ENCODE measurements around the gene SNED1.

The SNED1 gene

GRCh38 chr2:241112592-241112991 lies 114.2 kb downstream of the SNED1 start:
- H3K9me3 Mint-ChIP-seq, result no peaks in the 10 kb centered on the region
- peaks cover 64% of the 10 kb centered on the region for H3K36me3 Mint-ChIP-seq (ENCODE audit: low read depth)
- H3K27me3 Mint-ChIP-seq (ENCODE audit: low read depth), result no peaks in the 10 kb centered on the region
- H3K4me1 Mint-ChIP-seq (ENCODE audit: low read depth), result peaks cover 36% of the 10 kb centered on the region
- peak overlapping the region; percentile 73 for H3K4me3 Mint-ChIP-seq
- H3K27ac Mint-ChIP-seq, result peak overlapping the region; percentile 65

GRCh38 chr2:241114836-241115235 lies 116.4 kb downstream of the SNED1 start:
- Mint-ChIP-seq H3K4me1 (ENCODE audit: low read depth) (peaks cover 25% of the 10 kb centered on the region), H3K27me3 (ENCODE audit: low read depth) (no peaks in the 10 kb centered on the region), H3K27ac (peak overlapping the region; percentile 62), H3K9me3 (no peaks in the 10 kb centered on the region), H3K4me3 (no peak overlapping the region), H3K36me3 (ENCODE audit: low read depth) (peaks cover 56% of the 10 kb centered on the region)

- no peaks in the 10 kb centered on the region for H3K27me3 Mint-ChIP-seq (ENCODE audit: low read depth)
- H3K4me3 Mint-ChIP-seq, result no peak overlapping the region
- no peaks in the 10 kb centered on the region for H3K9me3 Mint-ChIP-seq
- H3K4me1 Mint-ChIP-seq (ENCODE audit: low read depth), result peaks cover 21% of the 10 kb centered on the region
- H3K27ac Mint-ChIP-seq, result peak overlapping the region; percentile 62
- peaks cover 58% of the 10 kb centered on the region for H3K36me3 Mint-ChIP-seq (ENCODE audit: low read depth)
Observed at GRCh38 chr2:241115361-241115760, 116.9 kb downstream of the SNED1 start.

DNA sequence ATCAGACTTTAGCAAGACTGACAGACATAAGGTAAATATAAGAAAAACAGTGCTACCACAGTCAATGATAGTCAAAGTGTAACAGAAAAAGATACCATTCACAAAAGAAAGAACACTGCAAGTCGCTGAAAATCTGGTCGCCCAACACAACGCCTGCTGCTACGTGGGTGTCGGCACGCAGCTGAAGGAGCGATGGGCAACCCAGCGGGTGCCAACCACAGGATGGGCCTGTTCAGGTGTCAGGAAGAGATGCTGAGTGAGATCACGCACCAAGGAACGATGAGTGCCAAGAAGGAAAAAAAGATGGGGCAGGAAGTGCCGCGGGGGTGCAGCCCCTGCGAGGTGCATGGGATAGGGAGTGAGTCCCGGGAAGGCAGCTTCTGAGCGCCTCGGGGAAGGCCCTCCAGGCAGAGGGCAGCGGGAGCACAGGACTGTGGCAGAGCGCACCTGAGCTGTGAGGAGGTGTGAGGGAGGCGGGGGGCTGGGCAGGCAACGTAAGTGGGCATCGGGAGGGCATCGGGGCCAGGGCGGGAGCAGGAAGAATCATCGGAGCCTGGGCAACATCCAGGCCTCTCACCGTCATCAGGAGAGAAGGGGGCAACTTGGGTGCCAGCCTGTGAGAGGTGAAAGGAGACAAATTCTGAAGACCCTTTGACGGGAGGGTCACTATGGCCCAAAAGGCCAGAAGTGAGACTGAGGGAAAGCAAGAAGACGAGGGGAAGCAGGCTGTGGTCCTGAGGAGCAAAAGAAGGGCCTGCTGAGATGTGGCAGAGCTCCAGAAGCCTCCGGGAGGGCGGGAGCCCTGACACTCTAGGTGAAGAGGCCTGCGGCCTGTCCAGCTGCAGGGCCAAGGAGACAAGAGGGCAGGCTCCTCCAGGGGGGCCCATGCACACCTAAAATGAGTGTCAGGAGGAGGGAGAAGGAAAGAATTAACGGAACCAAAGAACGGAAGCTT lies 118.5 kb downstream of the SNED1 start:
- Mint-ChIP-seq H3K27me3 (ENCODE audit: low read depth) (no peaks in the 10 kb centered on the region), H3K4me1 (ENCODE audit: low read depth) (peaks cover 16% of the 10 kb centered on the region), H3K4me3 (no peak overlapping the region), H3K36me3 (ENCODE audit: low read depth) (peaks cover 62% of the 10 kb centered on the region), H3K9me3 (peaks cover 5% of the 10 kb centered on the region), H3K27ac (no peak overlapping the region)

GRCh38 chr2:241118737-241119505 lies 120.5 kb downstream of the SNED1 start:
- no peak overlapping the region for H3K4me3 Mint-ChIP-seq
- peaks cover 10% of the 10 kb centered on the region for H3K4me1 Mint-ChIP-seq (ENCODE audit: low read depth)
- no peaks in the 10 kb centered on the region for H3K27me3 Mint-ChIP-seq (ENCODE audit: low read depth)
- peaks cover 5% of the 10 kb centered on the region for H3K9me3 Mint-ChIP-seq
- H3K27ac Mint-ChIP-seq, result no peak overlapping the region
- H3K36me3 Mint-ChIP-seq (ENCODE audit: low read depth), result peaks cover 63% of the 10 kb centered on the region

- Mint-ChIP-seq H3K4me3 (no peak overlapping the region), H3K27ac (no peak overlapping the region), H3K27me3 (ENCODE audit: low read depth) (no peaks in the 10 kb centered on the region), H3K9me3 (peaks cover 5% of the 10 kb centered on the region), H3K4me1 (ENCODE audit: low read depth) (peaks cover 16% of the 10 kb centered on the region), H3K36me3 (ENCODE audit: low read depth) (peaks cover 55% of the 10 kb centered on the region)
Observed at GRCh38 chr2:241120440-241120839, 122.0 kb downstream of the SNED1 start.

DNA sequence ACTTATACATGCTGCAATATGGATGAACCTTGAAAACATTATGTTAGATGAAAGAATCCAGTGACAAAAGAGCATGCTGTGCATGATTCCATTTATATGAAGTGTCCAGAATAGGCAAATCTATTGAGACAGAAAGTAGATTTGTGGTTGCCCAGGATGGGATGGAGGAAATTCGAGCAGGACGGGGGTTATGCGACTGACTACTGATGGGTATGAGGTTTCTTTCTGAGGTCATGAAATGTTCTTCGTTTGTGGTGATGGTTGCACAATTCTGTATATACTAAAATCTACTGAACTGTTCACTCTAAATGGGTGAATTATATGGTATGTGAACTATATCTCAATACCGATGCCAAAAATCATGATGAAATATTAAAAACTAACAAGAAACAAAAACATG lies 122.6 kb downstream of the SNED1 start:
- Mint-ChIP-seq H3K4me3 (no peak overlapping the region), H3K36me3 (ENCODE audit: low read depth) (peaks cover 52% of the 10 kb centered on the region), H3K27ac (no peak overlapping the region), H3K4me1 (ENCODE audit: low read depth) (peaks cover 18% of the 10 kb centered on the region), H3K9me3 (peaks cover 5% of the 10 kb centered on the region), H3K27me3 (ENCODE audit: low read depth) (no peaks in the 10 kb centered on the region)

GRCh38 chr2:241122376-241123002 lies 124.1 kb downstream of the SNED1 start:
- Mint-ChIP-seq H3K27ac (no peak overlapping the region), H3K9me3 (peaks cover 5% of the 10 kb centered on the region), H3K4me1 (ENCODE audit: low read depth) (peaks cover 28% of the 10 kb centered on the region), H3K27me3 (ENCODE audit: low read depth) (no peaks in the 10 kb centered on the region), H3K36me3 (ENCODE audit: low read depth) (peaks cover 44% of the 10 kb centered on the region), H3K4me3 (no peak overlapping the region)

- peaks cover 38% of the 10 kb centered on the region for H3K4me1 Mint-ChIP-seq (ENCODE audit: low read depth)
- peaks cover 49% of the 10 kb centered on the region for H3K36me3 Mint-ChIP-seq (ENCODE audit: low read depth)
- no peaks in the 10 kb centered on the region for H3K27me3 Mint-ChIP-seq (ENCODE audit: low read depth)
- peak overlapping the region; percentile 35 for H3K4me3 Mint-ChIP-seq
- H3K9me3 Mint-ChIP-seq, result peaks cover 5% of the 10 kb centered on the region
- H3K27ac Mint-ChIP-seq, result peak overlapping the region; percentile 52
Observed at GRCh38 chr2:241123816-241124536, 125.6 kb downstream of the SNED1 start.

- Mint-ChIP-seq H3K36me3 (ENCODE audit: low read depth) (peaks cover 55% of the 10 kb centered on the region), H3K4me1 (ENCODE audit: low read depth) (peaks cover 43% of the 10 kb centered on the region), H3K27me3 (ENCODE audit: low read depth) (no peaks in the 10 kb centered on the region), H3K4me3 (peak overlapping the region; percentile 51), H3K9me3 (peaks cover 5% of the 10 kb centered on the region), H3K27ac (peak overlapping the region; percentile 45)
Observed at GRCh38 chr2:241125626-241126025, 127.2 kb downstream of the SNED1 start.

DNA sequence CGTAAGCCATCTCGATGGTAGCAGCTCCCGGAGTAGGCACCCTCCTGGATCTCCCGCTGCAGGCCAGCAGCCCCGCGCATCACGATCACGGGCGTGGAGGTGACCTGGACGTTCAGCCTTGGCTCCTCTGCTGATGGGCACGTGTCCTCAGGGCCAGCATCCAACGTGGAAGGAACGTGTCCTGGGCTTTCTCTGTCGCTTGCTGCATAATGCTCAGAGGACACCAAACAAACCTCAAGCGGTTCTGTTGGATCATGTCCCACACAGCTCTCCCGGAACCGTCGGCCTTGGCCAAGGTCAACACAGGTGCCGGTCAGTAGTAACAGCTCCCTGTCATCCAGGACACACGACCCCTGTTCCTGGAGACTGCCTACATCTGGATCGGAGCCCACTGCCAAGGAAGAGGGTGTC lies 127.8 kb downstream of the SNED1 start:
- Mint-ChIP-seq H3K36me3 (ENCODE audit: low read depth) (peaks cover 52% of the 10 kb centered on the region), H3K9me3 (peaks cover under 1% of the 10 kb centered on the region), H3K27me3 (ENCODE audit: low read depth) (no peaks in the 10 kb centered on the region), H3K27ac (peak overlapping the region; percentile 45), H3K4me1 (ENCODE audit: low read depth) (peaks cover 44% of the 10 kb centered on the region), H3K4me3 (peak overlapping the region; percentile 51)

GRCh38 chr2:241126771-241127202 lies 128.4 kb downstream of the SNED1 start:
- H3K9me3 Mint-ChIP-seq, result no peaks in the 10 kb centered on the region
- H3K27ac Mint-ChIP-seq, result peak overlapping the region; percentile 99
- H3K4me3 Mint-ChIP-seq, result no peak overlapping the region

DNA sequence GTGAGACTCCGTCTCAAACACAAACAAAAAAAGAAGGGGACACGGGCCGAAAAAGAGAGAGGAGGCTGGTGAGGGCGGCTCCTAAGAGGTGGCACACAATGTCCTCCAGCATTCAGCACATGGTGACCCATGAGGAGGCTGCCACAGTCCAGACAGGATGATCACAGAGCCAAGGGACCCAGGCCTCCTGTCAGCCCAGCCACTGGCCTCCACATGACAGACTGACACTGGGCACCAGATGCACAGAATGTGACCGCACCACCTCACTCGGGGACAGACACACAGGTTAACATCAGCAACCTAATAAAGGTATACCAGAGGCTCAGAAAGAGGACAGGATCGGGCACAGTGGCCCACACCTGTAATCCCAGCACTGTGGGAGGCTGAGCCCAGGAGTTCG lies 129.8 kb downstream of the SNED1 start:
- Mint-ChIP-seq H3K4me1 (ENCODE audit: low read depth) (peaks cover 42% of the 10 kb centered on the region), H3K4me3 (peak overlapping the region; percentile 64), H3K27me3 (ENCODE audit: low read depth) (no peaks in the 10 kb centered on the region), H3K36me3 (ENCODE audit: low read depth) (peaks cover 45% of the 10 kb centered on the region), H3K27ac (peak overlapping the region; percentile 99), H3K9me3 (no peaks in the 10 kb centered on the region)

More at GRCh38 chr2:241126771-241127202, 128.4 kb downstream of the SNED1 start:
- Mint-ChIP-seq H3K4me1 (ENCODE audit: low read depth) (peaks cover 41% of the 10 kb centered on the region), H3K27me3 (ENCODE audit: low read depth) (no peaks in the 10 kb centered on the region), H3K36me3 (ENCODE audit: low read depth) (peaks cover 46% of the 10 kb centered on the region)
